HCT116 (cell line): ENCODE measurements around the gene TMEM51. TPM values are rescaled to one million over a fixed set of nuclear protein-coding genes. Genes with fewer than 3 reads are reported as not detected.

Experiments
- ATAC-seq: fragments of 200-7000 bp; cut with Tn5 transposase; 2 replicates; pipeline ENCODE4 v1.9.1; 2020; ENCODE audit warnings: mild to moderate bottlenecking, moderate library complexity
- BruUV-seq: library from RNA; stranded (reverse); fragments of 400-500 nt; replicated peaks from 2 replicates; lab custom pipeline; 2021; lab: Mats Ljungman, UMichigan
- CTCF ChIA-PET: fragments of 300-600 bp; sonication (Branson Sonifier 250); formaldehyde crosslinking; loops from one replicate; lab custom pipeline; 2021; ENCODE audit warnings: antibody characterized with exemption; lab: Charles Lee
- POLR2A ChIA-PET: fragments of 300-600, 350-600 bp; sonication (Branson Sonifier 250); formaldehyde crosslinking; loops from one replicate; lab custom pipeline; 2021; ENCODE audit warnings: antibody characterized with exemption; lab: Charles Lee
- RAD21 ChIA-PET, 2 experiments: fragments of 300-600 bp; sonication (Branson Sonifier 250); formaldehyde crosslinking; loops; one replicate each; lab custom pipeline; 2023; ENCODE audit warnings: low total read pairs in 2 of 2; ENCODE audit not compliant: uncharacterized antibody in 2 of 2, unreplicated experiment in 2 of 2, low non-redundant PET in 1 of 2; lab: Charles Lee
- DNase-seq: peaks from one replicate; pipeline ENCODE4 v3.0.0-alpha.2; 2010; ENCODE audit warnings: low read depth, low spot score
- H2AFZ ChIP-seq: fragments of 200-600 bp; shearing (Covaris generic), sonication (generic); 2 replicates; pipeline ENCODE4 v1.6.1; 2017; ENCODE audit warnings: low read depth, mixed run types, mixed read lengths, antibody characterized with exemption, low read length; ENCODE audit not compliant: poor library complexity, severe bottlenecking
- H3K27ac ChIP-seq: 2 replicates; pipeline ENCODE4 v1.5.1; 2012; ENCODE audit warnings: low read depth, low read length
- H3K27me3 ChIP-seq: fragments of 200-600 bp; sonication (generic); 2 replicates; pipeline ENCODE4 v1.6.1; 2016; ENCODE audit warnings: mixed run types, low read length, mixed read lengths; ENCODE audit not compliant: insufficient read depth
- H3K36me3 ChIP-seq, 2 experiments: fragments of 200-500 bp in 1 of 2; fragments of 200-600 bp in 1 of 2; sonication (Bioruptor generic) in 1 of 2; sonication (generic) in 1 of 2; 2 replicates each; pipeline versions ENCODE4 v1.5.1 to v1.6.1; 2014 to 2016; ENCODE audit warnings: low read length in 2 of 2, inconsistent platforms in 1 of 2, mixed read lengths in 1 of 2, mixed run types in 1 of 2; ENCODE audit not compliant: insufficient read depth in 2 of 2, control insufficient read depth in 1 of 2
- H3K4me1 ChIP-seq, 2 experiments: fragments of 200-600 bp in 1 of 2; sonication (generic) in 1 of 2; 2 replicates each; pipeline versions ENCODE4 v1.5.1 to v1.6.1; 2012 to 2017; ENCODE audit warnings: low read length in 2 of 2, inconsistent platforms in 1 of 2, mild to moderate bottlenecking in 1 of 2, mixed read lengths in 1 of 2, mixed run types in 1 of 2, moderate library complexity in 1 of 2; ENCODE audit not compliant: insufficient read depth in 2 of 2, control insufficient read depth in 1 of 2
- H3K4me2 ChIP-seq: fragments of 200-600 bp; sonication (generic); 2 replicates; pipeline ENCODE4 v1.6.1; 2017; ENCODE audit warnings: mixed run types, low read length, mixed read lengths
- H3K4me3 ChIP-seq, 2 experiments: fragments of 200-600 bp in 1 of 2; sonication (generic) in 1 of 2; replicated peaks in 1 of 2; 2 replicates each; pipeline ENCODE4 v1.5.1; 2011 to 2016; ENCODE audit warnings: low read length in 2 of 2, control low read depth in 1 of 2, low read depth in 1 of 2, mild to moderate bottlenecking in 1 of 2, mixed read lengths in 1 of 2, mixed run types in 1 of 2
- H3K79me2 ChIP-seq: fragments of 200-600 bp; sonication (generic); 2 replicates; pipeline ENCODE4 v1.6.1; 2017; ENCODE audit warnings: mild to moderate bottlenecking, mixed run types, low read length, moderate library complexity, mixed read lengths; ENCODE audit not compliant: insufficient read depth
- H3K9ac ChIP-seq: fragments of 200-600 bp; sonication (generic); 2 replicates; pipeline ENCODE4 v1.6.1; 2016; ENCODE audit warnings: low read length, mixed read lengths
- H3K9me2 ChIP-seq: fragments of 200-600 bp; sonication (generic), shearing (Covaris generic); 2 replicates; pipeline ENCODE4 v1.6.1; 2017; ENCODE audit warnings: mixed run types, mild to moderate bottlenecking, moderate library complexity; ENCODE audit not compliant: insufficient read depth
- H3K9me3 ChIP-seq, 2 experiments: fragments of 200-500 bp in 1 of 2; fragments of 200-600 bp in 1 of 2; sonication (Bioruptor generic) in 1 of 2; sonication (generic) in 1 of 2; 2 replicates each; pipeline ENCODE4 v1.6.1; 2014 to 2017; ENCODE audit warnings: low read length in 2 of 2, mixed read lengths in 2 of 2, inconsistent platforms in 1 of 2, low read depth in 1 of 2, mild to moderate bottlenecking in 1 of 2, mixed run types in 1 of 2, moderate library complexity in 1 of 2; ENCODE audit not compliant: control insufficient read depth in 1 of 2, insufficient read depth in 1 of 2
- H4K20me1 ChIP-seq: fragments of 200-600 bp; sonication (generic), shearing (Covaris generic); 2 replicates; pipeline ENCODE4 v1.6.1; 2017; ENCODE audit warnings: mixed run types, mild to moderate bottlenecking, moderate library complexity; ENCODE audit not compliant: insufficient read depth
- CEBPB ChIP-seq: IDR thresholded peaks from 2 replicates; pipeline ENCODE4 v1.6.1; 2012; ENCODE audit warnings: low read depth
- EGR1 ChIP-seq: IDR thresholded peaks from 2 replicates; pipeline ENCODE4 v1.6.1; 2012; ENCODE audit warnings: low read depth
- EZH2 ChIP-seq: fragments of 200-600 bp; sonication (generic); IDR thresholded peaks from 2 replicates; pipeline ENCODE4 v1.6.1; 2017; ENCODE audit warnings: antibody characterized with exemption, mixed run types
- EZH2phosphoT487 ChIP-seq: fragments of 200-600 bp; IDR thresholded peaks from 2 replicates; pipeline ENCODE4 v1.6.1; 2018; ENCODE audit warnings: antibody characterized with exemption, borderline replicate concordance
- JUND ChIP-seq: IDR thresholded peaks from 2 replicates; pipeline ENCODE4 v1.6.1; 2012
- POLR2AphosphoS5 ChIP-seq: IDR thresholded peaks from 2 replicates; pipeline ENCODE4 v1.6.1; 2011; ENCODE audit warnings: mild to moderate bottlenecking, low read depth, low read length, moderate library complexity
- SP1 ChIP-seq: IDR thresholded peaks from 2 replicates; pipeline ENCODE4 v1.6.1; 2012; ENCODE audit warnings: low read depth
- SRF ChIP-seq: IDR thresholded peaks from 2 replicates; pipeline ENCODE4 v1.6.1; 2012; ENCODE audit warnings: low read depth
- TCF7L2 ChIP-seq: IDR thresholded peaks from 2 replicates; pipeline ENCODE4 v1.7.0; 2011; ENCODE audit warnings: borderline replicate concordance, inconsistent platforms; ENCODE audit not compliant: insufficient read depth, insufficient read length; ENCODE audit errors: extremely low read depth
- ZFX ChIP-seq: fragments of 450-650 bp; IDR thresholded peaks from 2 replicates; pipeline ENCODE4 v1.6.1; 2017
- ZNF274 ChIP-seq: fragments of 200-500 bp; sonication (Bioruptor generic); IDR thresholded peaks from 2 replicates; pipeline ENCODE4 v1.6.1; 2014; ENCODE audit warnings: mild to moderate bottlenecking, low read depth, low read length, inconsistent platforms
- intact Hi-C: fragments of 100-400 bp; cut with micrococcal nuclease; formaldehyde crosslinking; loops from 2 replicates; pipeline ENCODE4 v1.10.0; 2022
- total RNA-seq: library from RNA; stranded (reverse); gene quantifications from one replicate; pipeline ENCODE4 v1.2.1, GENCODE V29; 2021; ENCODE audit not compliant: unreplicated experiment
- TF ChIP-seq, protein P1 (sequence below): IDR thresholded peaks from 2 replicates; pipeline ENCODE4 v1.6.1; 2012
- TF ChIP-seq, protein P2 (sequence below): IDR thresholded peaks from 2 replicates; pipeline ENCODE4 v1.6.1; 2012; ENCODE audit warnings: low read depth
- TF ChIP-seq, protein P3 (sequence below), 3 experiments: fragments of 200-600 bp in 1 of 3; sonication (generic) in 1 of 3; IDR thresholded peaks in 2 of 3; conservative IDR thresholded peaks in 1 of 3; 2 replicates each; pipeline ENCODE4 v1.5.1; 2012 to 2017; ENCODE audit warnings: low read depth in 2 of 3, low read length in 2 of 3, antibody characterized with exemption in 1 of 3, borderline replicate concordance in 1 of 3, control low read depth in 1 of 3, mild to moderate bottlenecking in 1 of 3, mixed read lengths in 1 of 3, mixed run types in 1 of 3, moderate library complexity in 1 of 3; ENCODE audit not compliant: insufficient read depth in 1 of 3

TMEM51 gene
- total RNA-seq, 1 experiment from 2014 or later = 16.6 TPM

DNA sequence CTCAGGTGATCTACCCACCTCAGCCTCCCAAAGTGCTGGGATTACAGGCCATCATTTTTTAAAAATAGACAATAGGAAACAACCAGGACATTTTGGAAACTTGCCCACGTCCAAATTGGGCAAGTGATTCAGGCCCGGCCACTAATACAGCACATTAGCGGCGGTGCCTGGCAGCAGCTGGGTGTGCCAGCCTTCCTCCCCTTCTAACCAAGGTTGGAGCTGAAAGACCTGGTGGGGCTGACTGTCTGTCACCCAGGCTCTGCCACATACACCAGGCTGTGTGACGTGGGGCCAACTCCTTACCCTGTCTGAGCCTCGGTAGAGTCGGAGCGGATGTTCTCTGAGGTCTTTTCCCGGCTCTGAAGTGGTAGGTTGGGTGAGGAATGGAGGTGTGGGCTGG is 29.6 kb upstream of the TMEM51 start:
- ATAC-seq (no peak), DNase-seq (no peak)
- Histone ChIP-seq H3K27me3 (no peaks in the 10 kb centered on the region), H3K27ac (no peak overlapping the region), H3K9me2 (no peaks in the 10 kb centered on the region), H3K36me3 (no peaks in the 10 kb centered on the region), H2AFZ (no peak overlapping the region), H3K79me2 (no peaks in the 10 kb centered on the region), H3K4me3 (no peak overlapping the region), H3K9me3 (no peaks in the 10 kb centered on the region), H3K4me2 (no peak overlapping the region), H3K4me1 (peaks cover 0 to 4% of the 10 kb centered on the region in 2 experiments; a peak in 1 of 4 replicates), H3K9ac (no peak overlapping the region), H4K20me1 (no peaks in the 10 kb centered on the region)
- ChIA-PET POLR2A (no interaction called here), RAD21 (no interaction called here), CTCF (no interaction called here)
- no peak for TF ChIP-seq EGR1
- TF ChIP-seq, protein P1, sequence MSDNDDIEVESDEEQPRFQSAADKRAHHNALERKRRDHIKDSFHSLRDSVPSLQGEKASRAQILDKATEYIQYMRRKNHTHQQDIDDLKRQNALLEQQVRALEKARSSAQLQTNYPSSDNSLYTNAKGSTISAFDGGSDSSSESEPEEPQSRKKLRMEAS = no peak
- TF ChIP-seq TCF7L2 = no peak
- no TSS peak for BruUV-seq
- intact Hi-C loops = no loop called here

DNA sequence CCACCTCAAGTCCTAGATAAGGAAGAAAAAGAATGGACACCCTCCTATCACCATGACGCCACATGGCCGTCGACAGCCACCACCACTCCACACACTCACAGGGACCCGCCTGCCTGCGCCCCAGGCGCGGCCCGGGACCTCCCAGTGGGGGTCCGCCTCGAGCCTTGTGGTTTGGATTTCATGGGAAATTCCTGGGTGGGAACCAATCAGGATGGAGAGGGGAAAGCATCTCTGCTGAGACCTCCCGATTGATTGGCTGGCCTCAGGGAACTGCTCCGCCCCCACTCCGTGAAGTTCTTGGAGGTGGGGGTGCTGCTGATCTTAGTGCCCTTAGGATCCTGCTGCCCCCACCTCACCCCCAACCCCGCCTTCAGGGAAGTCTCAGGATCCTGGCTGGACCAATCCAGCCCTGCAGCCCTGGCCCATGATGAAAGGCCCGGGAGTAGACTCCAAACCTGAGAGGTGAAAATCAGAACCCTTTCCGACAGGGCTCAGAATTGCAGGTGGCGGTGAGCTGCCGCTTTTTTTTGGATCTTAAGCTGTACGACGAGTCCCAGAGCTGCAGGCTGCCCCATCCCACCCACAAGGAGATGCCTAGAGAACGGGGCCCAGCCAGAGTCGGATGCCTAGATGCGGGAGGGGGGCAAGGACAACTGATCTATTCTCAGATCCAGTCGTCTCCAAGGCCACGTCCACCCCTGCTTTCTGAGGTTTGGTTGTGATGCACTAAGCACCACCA is 29.0 kb upstream of the TMEM51 start:
- CTCF ChIA-PET = no interaction called here
- no peak overlapping the region for H3K4me3 ChIP-seq
- intact Hi-C loops = loop anchor here (5.0 kb wide), 1 partner anchor 78 kb away; no protein-coding TSS in a partner anchor
- H2AFZ ChIP-seq = no peak overlapping the region
- no peaks in the 10 kb centered on the region for H4K20me1 ChIP-seq
- peaks cover 0 to 6% of the 10 kb centered on the region in 2 experiments; a peak in 1 of 4 replicates for H3K4me1 ChIP-seq
- POLR2A ChIA-PET = no interaction called here
- no peak overlapping the region for H3K9ac ChIP-seq
- no peak overlapping the region for H3K27ac ChIP-seq
- H3K27me3 ChIP-seq = no peaks in the 10 kb centered on the region
- no peaks in the 10 kb centered on the region for H3K79me2 ChIP-seq
- H3K36me3 ChIP-seq = no peaks in the 10 kb centered on the region
- no peak for DNase-seq
- no TSS peak for BruUV-seq
- no peaks in the 10 kb centered on the region for H3K9me3 ChIP-seq
- no peaks in the 10 kb centered on the region for H3K9me2 ChIP-seq
- no peak for ATAC-seq
- RAD21 ChIA-PET = no interaction called here
- H3K4me2 ChIP-seq = no peak overlapping the region
- TF ChIP-seq TCF7L2 (no peak), JUND (no peak), POLR2AphosphoS5 (no peak), EZH2 (no peak), ZNF274 (no peak), SP1 (no peak), CEBPB (no peak), EZH2phosphoT487 (no peak), SRF (no peak), ZFX (no peak)
- TF ChIP-seq, protein P2, sequence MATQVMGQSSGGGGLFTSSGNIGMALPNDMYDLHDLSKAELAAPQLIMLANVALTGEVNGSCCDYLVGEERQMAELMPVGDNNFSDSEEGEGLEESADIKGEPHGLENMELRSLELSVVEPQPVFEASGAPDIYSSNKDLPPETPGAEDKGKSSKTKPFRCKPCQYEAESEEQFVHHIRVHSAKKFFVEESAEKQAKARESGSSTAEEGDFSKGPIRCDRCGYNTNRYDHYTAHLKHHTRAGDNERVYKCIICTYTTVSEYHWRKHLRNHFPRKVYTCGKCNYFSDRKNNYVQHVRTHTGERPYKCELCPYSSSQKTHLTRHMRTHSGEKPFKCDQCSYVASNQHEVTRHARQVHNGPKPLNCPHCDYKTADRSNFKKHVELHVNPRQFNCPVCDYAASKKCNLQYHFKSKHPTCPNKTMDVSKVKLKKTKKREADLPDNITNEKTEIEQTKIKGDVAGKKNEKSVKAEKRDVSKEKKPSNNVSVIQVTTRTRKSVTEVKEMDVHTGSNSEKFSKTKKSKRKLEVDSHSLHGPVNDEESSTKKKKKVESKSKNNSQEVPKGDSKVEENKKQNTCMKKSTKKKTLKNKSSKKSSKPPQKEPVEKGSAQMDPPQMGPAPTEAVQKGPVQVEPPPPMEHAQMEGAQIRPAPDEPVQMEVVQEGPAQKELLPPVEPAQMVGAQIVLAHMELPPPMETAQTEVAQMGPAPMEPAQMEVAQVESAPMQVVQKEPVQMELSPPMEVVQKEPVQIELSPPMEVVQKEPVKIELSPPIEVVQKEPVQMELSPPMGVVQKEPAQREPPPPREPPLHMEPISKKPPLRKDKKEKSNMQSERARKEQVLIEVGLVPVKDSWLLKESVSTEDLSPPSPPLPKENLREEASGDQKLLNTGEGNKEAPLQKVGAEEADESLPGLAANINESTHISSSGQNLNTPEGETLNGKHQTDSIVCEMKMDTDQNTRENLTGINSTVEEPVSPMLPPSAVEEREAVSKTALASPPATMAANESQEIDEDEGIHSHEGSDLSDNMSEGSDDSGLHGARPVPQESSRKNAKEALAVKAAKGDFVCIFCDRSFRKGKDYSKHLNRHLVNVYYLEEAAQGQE = no peak
- TF ChIP-seq, protein P3, sequence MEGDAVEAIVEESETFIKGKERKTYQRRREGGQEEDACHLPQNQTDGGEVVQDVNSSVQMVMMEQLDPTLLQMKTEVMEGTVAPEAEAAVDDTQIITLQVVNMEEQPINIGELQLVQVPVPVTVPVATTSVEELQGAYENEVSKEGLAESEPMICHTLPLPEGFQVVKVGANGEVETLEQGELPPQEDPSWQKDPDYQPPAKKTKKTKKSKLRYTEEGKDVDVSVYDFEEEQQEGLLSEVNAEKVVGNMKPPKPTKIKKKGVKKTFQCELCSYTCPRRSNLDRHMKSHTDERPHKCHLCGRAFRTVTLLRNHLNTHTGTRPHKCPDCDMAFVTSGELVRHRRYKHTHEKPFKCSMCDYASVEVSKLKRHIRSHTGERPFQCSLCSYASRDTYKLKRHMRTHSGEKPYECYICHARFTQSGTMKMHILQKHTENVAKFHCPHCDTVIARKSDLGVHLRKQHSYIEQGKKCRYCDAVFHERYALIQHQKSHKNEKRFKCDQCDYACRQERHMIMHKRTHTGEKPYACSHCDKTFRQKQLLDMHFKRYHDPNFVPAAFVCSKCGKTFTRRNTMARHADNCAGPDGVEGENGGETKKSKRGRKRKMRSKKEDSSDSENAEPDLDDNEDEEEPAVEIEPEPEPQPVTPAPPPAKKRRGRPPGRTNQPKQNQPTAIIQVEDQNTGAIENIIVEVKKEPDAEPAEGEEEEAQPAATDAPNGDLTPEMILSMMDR (IDR thresholded peaks at IDR 0.05 in 2 of 3, conservative IDR thresholded peaks at IDR 0.05 in 1 of 3; ENCODE audit: borderline replicate concordance in 1 of 3, insufficient read depth in 1 of 3, low read depth in 2 of 3, low read length in 2 of 3) = no peak
- TF ChIP-seq, protein P1 = no peak
